Spleen (tissue), 7 donors: Measurements from ENCODE around the gene CYP11A1.

Experiments used
- CTCF ChIP-seq, 11 experiments: fragments of 200-600 bp in 7 of 11; fragments of 450-650 bp in 4 of 11; sonication (generic) in 4 of 11; IDR thresholded peaks in 8 of 11; conservative IDR thresholded peaks in 3 of 11; 1 replicate in 7 of 11; 2 replicates in 4 of 11; pipeline versions ENCODE4 v1.4.0 to v1.8.0; 2016 to 2021; ENCODE audit warnings: antibody characterized with exemption in 11 of 11, inconsistent platforms in 4 of 11, mild to moderate bottlenecking in 1 of 11
- POLR2A ChIP-seq, 3 donors: fragments of 450-650 bp; IDR thresholded peaks; one replicate each; pipeline ENCODE4 v1.5.1; 2017; ENCODE audit warnings: antibody characterized with exemption in 3 of 3, mild to moderate bottlenecking in 1 of 3
- POLR2AphosphoS5 ChIP-seq, 3 donors: sonication (generic); formaldehyde crosslinking; IDR thresholded peaks; one replicate each; pipeline ENCODE4 v1.5.1; 2017; ENCODE audit warnings: antibody characterized with exemption in 3 of 3
- donor health status: DM: no; HTN: no; CAD: no; lungs with moderate emphysema.
- donor health status: DM: no; HTN: no; CAD: no.
- donor health status: DM: no; HTN: no; CAD: no.

- TF ChIP-seq CTCF (IDR thresholded peaks at IDR 0.05 in 8 of 11, conservative IDR thresholded peaks at IDR 0.05 in 3 of 11) = no peak
- TF ChIP-seq POLR2A (IDR thresholded peaks at IDR 0.05) = no peak
- TF ChIP-seq POLR2AphosphoS5 (IDR thresholded peaks at IDR 0.05) = no peak
These were observed 32.0 kb downstream of the CYP11A1 start for GRCh38 chr15:74335396-74335795.
